Motor neuron (in vitro differentiated cells): ENCODE data around the gene TMEM134. TPM values are rescaled to one million over a fixed set of nuclear protein-coding genes. Genes with fewer than 3 reads are reported as not detected.

Experiments
- ATAC-seq, 8 experiments: fragments of 200-7000 bp; cut with Tn5 transposase; replicated peaks in 6 of 8; 2 replicates each; pipeline ENCODE4 v1.8.0; 2021; ENCODE audit warnings: mild to moderate bottlenecking in 8 of 8, moderate library complexity in 8 of 8
- H3K27ac ChIP-seq, 2 donors: fragments of 250-450 bp; sonication (Bioruptor Pico); 2 replicates each; pipeline ENCODE4 v1.9.0; 2021; ENCODE audit warnings: antibody characterized with exemption in 2 of 2, mild to moderate bottlenecking in 2 of 2, moderate library complexity in 1 of 2
- H3K4me1 ChIP-seq, 2 donors: fragments of 250-450 bp; sonication (Bioruptor Pico); replicated peaks in 1 of 2; 2 replicates each; pipeline ENCODE4 v1.6.1; 2021; ENCODE audit warnings: antibody characterized with exemption in 2 of 2, mild to moderate bottlenecking in 2 of 2, moderate library complexity in 1 of 2
- H3K4me3 ChIP-seq, 5 donors: fragments of 250-450 bp; sonication (Bioruptor Pico); 2 replicates each; pipeline ENCODE4 v1.9.0; 2021; ENCODE audit warnings: antibody characterized with exemption in 5 of 5, mild to moderate bottlenecking in 5 of 5, moderate library complexity in 4 of 5
- WGBS, 10 experiments: fragments of 450-650 bp; shearing (Covaris generic); methylation state at CpG; one replicate each; pipeline ENCODE4 v1.0.0; 2022; 5-methylcytosine and 5-hydroxymethylcytosine counted together
- in situ Hi-C, 9 experiments: fragments of 400-800 bp; cut with MboI; loops; one replicate each; pipeline ENCODE4 v1.15.0; 2021; ENCODE audit warnings: low sequenced_read_pairs in 9 of 9, low pct_unique_long_range_greater_than_20kb in 2 of 9; ENCODE audit not compliant: unreplicated experiment in 9 of 9
- total RNA-seq, 8 experiments: library from RNA; unstranded; fragments of 300-600 nt; gene quantifications; 2 replicates each; pipeline versions ENCODE4 v1.2.3 to v1.2.4, GENCODE V29; 2022

The TMEM134 gene
- total RNA-seq, 8 experiments from 2014 or later, result 9.9 to 30.6 (median 17.2) TPM

DNA sequence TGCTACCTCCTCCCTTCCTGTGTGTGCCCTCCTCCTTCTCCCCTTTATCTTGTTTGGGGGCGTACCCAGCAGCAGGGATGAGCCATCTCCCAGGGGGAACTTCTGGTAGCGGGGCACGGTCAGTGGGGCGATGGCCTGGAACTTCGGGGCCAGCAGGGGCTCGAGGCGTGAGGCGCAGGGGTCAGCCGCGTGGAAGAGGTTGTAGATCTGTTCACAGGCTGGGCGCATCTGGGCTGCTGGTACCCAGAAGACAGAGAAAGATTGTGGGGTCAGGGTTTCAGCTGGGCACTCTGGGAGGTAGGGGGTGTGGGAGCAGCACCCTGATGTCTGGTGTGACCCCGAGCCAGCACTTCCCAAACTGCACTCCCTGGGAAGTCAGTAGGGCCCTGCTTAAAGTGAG, 27.1 kb upstream of the TMEM134 start:
- in situ Hi-C loops, result loop anchor here in 1 of 9 experiments (25.0 kb wide), 1 partner anchor 109 kb away; the partner anchor contains the start of gene RAD9A
- Histone ChIP-seq H3K4me1 (no peaks in the 10 kb centered on the region), H3K4me3 (no peak overlapping the region), H3K27ac (no peak overlapping the region)
- ATAC-seq, result no peak
- 80 to 100% (median 90%) methylated on average over 1 to 6 of the region's 12 CpGs; no CpG with 5 or more reads in 7 of the 10 experiments for WGBS, 10 experiments

DNA sequence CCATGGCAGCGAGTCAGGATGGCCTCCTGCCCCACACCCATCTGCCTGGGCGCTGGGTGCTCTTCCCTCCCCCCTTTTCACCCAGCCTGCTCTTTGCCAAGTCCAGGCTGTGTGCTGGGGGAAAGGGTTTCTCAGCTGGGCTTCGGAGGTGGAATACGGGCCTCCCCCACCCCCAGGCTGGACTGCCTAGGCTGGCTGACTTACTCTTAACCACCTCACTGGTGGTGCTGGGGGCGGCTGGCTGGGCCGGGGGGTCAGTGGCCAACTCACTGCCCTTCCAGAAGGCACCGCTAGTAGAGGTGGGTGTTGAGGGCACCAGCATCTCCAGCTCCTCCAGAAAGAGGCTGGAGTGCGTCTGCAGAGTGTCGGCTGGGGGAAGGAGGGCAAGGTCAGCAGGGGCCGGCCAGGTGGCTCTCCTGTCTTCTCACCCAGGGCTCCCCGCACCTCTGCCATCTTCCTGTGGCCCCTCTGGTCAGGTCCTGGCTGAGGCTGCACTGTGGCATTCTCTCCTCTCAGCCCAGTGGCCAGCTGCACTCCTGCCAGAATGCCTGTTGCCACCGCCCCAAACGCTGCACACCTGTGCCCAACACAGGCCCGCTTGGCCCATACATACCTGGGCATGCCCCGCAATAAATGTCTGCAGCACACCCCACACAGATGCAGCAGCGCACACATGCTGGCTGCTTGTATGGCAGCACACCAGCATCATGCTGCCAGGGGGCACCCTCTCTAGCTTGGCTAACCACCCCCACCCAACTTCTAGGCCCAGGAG, 26.4 kb upstream of the TMEM134 start:
- in situ Hi-C loops, result loop anchor here in 1 of 9 experiments (25.0 kb wide), 1 partner anchor 108 kb away; the partner anchor contains the start of gene RAD9A
- Histone ChIP-seq H3K4me3 (no peak overlapping the region), H3K27ac (no peak overlapping the region), H3K4me1 (no peaks in the 10 kb centered on the region)
- 95 to 100% (median 97%) methylated on average over 1 to 11 of the region's 16 CpGs; no CpG with 5 or more reads in 5 of the 10 experiments for WGBS, 10 experiments
- no peak for ATAC-seq

DNA sequence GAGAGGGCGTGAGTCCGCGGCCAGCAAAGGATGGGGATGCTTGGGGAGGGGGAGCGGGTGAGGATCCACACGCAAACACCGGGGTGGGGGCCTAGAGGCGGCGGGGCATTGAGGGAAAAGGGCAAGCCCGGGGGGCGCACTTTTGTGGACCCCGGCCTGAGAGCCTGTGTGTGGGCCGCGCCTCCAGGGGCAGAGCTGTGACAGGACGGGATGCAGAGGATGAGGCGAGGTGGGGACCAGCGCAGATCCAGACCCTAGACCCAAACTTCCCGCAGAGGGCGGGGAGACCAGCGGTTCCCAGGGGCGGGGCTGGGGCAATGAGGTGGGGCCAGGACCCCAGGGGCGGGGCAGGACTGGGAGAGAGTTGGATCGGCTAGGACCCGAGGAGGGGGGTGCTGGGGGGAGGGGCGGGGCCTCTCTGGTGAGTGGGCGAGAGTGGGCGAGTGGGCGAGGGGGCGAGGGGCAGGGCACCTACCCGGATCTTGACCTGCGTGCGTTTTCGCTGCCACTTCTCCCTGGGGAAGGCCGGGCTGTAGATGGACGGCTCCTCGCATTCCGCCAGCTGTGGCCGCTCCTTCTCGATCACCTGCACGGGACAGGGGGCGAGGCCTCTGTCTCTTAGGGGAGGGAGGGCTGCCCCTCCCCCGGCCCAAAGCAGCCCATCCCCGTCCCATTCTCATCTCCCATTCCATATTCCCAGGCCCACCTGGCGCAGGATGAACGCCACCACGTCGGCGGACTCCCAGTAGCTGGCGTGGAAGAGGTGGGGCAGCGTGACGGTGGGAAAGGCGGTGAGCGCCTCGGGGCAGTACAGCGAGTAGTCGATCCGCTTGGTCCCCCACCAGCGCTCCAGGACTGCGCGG, 25.6 kb upstream of the TMEM134 start:
- WGBS, 10 experiments, result 80 to 100% (median 95%) methylated on average over 3 to 7 of the region's 59 CpGs; no CpG with 5 or more reads in 7 of the 10 experiments
- in situ Hi-C loops, result loop anchor here in 1 of 9 experiments (25.0 kb wide), 1 partner anchor 107 kb away; the partner anchor contains the start of gene RAD9A
- Histone ChIP-seq H3K4me3 (no peak overlapping the region), H3K4me1 (no peaks in the 10 kb centered on the region), H3K27ac (no peak overlapping the region)
- ATAC-seq, result no peak

DNA sequence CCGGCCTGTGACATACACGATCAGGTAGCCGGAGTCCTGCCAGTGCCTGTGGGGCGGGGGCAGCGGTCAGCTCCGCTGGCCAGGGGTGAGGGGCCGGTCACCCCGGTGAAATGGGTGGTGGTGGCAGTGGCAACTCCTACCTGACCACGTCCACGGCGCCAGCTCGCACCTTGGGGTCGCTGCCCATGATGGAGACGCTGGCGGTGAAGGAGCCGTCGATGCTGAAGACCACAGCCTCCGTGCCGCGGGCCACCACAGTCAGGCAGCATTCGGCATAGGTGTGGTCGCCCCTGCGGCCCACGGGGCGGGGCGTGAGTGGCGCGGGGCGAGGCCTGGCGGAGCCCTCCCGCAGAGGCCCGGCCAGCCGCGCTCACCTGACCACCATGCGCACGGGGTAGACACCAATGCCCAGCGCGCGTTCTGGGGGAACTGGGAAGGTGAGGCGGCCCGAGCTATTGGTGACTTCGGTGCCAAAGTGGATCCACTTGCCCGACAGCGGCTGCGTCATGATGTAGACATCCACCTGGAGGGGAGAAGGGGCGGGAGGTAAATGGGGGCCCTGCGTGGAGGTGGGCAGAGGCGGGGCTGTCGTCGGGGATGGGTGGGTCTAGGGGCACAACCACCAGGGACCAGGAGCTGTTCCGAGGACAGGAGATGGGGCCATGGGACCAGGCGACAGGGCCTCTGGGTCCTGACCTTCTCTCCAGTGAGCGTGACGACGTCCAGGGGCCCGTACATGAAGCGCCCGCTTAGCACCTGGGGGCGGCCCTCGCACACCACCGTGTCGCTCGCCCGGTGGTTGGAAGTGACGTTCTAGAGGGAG, 24.7 kb upstream of the TMEM134 start:
- Histone ChIP-seq H3K4me1 (no peaks in the 10 kb centered on the region), H3K27ac (no peak overlapping the region), H3K4me3 (no peak overlapping the region)
- WGBS, 10 experiments, result 60 to 100% (median 100%) methylated on average over 1 to 4 of the region's 65 CpGs; no CpG with 5 or more reads in 7 of the 10 experiments
- ATAC-seq, result peak in 1 of 8 experiments; percentile 2
- in situ Hi-C loops, result loop anchor here in 1 of 9 experiments (25.0 kb wide), 1 partner anchor 106 kb away; the partner anchor contains the start of gene RAD9A

DNA sequence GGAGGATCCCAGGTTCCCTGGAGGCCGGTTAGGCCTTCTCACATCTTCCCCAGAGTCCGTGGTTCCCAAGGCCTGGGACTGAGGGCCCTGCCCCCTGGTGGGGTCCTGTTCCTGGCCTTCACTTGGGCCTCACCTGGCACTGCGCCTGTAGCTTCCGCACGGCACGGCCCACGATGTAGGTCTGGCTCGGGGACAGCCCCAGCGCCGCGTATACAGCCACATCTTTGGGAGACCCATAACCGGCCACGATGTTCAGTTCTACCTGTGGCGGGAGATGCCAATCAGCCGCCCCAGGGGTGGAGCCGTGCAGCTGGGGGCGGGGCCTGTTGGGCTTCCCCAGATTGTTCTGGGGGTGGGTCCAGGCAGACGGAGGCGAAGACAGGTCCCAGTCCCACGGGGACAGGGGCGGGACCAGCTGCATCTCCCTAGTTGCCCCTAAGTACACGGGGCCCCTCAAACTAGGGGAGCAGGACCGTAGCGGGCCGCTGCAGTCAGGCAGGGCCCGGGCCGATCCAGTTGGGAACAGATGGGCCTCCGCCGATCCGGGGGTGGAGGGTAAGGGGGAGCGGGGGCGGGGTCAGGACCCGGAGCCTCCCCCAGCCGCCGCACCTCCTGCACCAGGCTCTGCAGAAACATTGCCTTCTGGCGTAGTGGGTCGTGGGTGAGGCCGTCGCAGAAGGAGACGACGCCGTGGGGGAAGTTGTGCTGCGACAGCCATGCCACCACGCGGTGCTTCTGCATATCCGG, 23.9 kb upstream of the TMEM134 start:
- in situ Hi-C loops, result loop anchor here in 1 of 9 experiments (25.0 kb wide), 1 partner anchor 106 kb away; the partner anchor contains the start of gene RAD9A
- Histone ChIP-seq H3K4me1 (no peaks in the 10 kb centered on the region), H3K4me3 (no peak overlapping the region), H3K27ac (no peak overlapping the region)
- WGBS, 10 experiments, result 87 to 100% (median 100%) methylated on average over 1 to 23 of the region's 46 CpGs; no CpG with 5 or more reads in 7 of the 10 experiments
- peak in 4 of 8 experiments; percentile 3 to 10 (median 7) for ATAC-seq

DNA sequence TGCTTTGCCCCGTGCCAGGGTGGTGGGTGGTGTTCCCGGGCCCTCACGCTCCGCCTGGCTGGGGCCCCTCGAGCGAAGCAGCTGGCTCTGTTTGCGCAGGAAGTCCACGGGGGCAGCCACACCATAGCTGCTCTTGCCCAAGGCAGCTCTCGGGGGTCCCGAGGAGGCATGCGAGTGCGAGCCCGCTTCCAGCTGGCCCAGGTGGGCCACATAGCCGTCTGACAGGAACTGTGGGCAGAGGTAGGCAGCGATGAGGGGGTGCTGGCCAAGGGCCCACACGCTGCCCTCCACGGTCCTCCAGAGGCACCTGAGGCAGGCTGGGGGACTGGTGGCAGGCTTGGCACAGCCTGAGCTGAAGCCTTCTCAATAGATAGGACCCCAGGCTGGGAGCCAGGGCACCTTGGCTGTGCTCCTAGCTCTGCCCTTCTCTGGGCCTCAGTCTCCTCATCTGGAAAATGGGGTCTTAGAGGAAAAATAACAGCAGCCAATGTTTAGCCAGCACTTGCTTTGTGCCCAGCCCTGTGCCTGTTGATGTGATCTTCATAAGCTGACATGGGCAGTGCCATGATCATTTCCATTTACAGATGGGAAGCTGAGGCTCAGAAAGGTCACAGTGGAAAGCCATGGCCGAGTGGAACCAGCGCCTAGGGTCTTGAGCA, 23.1 kb upstream of the TMEM134 start:
- H3K27ac ChIP-seq, result no peak overlapping the region
- no peaks in the 10 kb centered on the region for H3K4me1 ChIP-seq
- no peak for ATAC-seq
- WGBS, 10 experiments, result 76 to 90% (median 84%) methylated on average over 2 to 12 of the region's 19 CpGs; no CpG with 5 or more reads in 5 of the 10 experiments
- H3K4me3 ChIP-seq, result no peak overlapping the region
- in situ Hi-C loops, result loop anchor here in 1 of 9 experiments (25.0 kb wide), 1 partner anchor 105 kb away; the partner anchor contains the start of gene RAD9A

DNA sequence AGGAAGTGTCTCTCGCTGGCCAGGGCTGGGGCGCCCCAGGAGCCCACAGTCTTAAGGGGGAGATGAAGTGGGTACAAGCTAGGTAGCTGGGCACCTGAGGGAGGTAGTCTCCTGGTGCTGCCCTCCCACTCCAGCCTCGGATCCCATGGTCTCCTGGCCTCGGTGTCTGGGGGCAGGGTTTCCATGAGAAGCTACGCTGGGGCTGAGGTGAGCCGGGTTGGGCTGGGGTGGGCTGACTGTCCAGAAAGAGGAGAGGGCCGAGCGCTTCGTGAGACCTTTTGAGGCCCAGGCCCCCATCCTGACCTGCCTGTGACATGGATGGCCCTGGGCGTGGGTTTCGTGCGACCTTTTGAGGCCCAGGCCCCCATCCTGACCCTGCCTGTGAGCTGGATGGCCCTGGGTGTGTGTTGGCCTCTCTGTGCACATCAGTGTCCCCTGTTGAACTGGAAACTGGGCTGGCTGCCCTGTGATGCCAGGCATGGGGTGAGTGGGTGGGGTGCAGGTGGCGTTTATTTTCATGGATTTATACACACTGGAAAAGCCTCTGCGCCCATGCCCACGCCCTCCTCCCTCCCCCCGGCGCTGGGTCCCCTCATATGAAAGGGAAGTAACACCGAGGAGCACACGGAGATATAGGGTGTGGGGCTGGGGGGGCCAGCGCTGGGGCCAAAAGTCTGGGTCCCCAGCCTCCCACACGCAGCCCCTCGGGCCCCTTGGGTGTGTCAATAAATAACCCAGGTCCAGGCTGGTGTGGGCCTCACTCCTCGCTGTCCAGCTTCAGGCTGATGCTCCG, 22.4 kb upstream of the TMEM134 start:
- Histone ChIP-seq H3K4me1 (no peaks in the 10 kb centered on the region), H3K27ac (no peak overlapping the region), H3K4me3 (no peak overlapping the region)
- 71 to 92% methylated on average over 4 to 6 of the region's 24 CpGs; no CpG with 5 or more reads in 8 of the 10 experiments for WGBS, 10 experiments
- peak in 2 of 8 experiments; percentile 5 to 8 for ATAC-seq
- in situ Hi-C loops, result loop anchor here in 1 of 9 experiments (25.0 kb wide), 1 partner anchor 104 kb away; the partner anchor contains the start of gene RAD9A

DNA sequence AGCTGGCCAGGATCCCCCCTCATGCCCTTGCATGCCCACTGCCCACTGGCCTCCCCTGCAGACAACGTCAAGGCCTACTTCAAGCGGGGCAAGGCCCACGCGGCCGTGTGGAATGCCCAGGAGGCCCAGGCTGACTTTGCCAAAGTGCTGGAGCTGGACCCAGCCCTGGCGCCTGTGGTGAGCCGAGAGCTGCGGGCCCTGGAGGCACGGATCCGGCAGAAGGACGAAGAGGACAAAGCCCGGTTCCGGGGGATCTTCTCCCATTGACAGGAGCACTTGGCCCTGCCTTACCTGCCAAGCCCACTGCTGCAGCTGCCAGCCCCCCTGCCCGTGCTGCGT, 21.6 kb upstream of the TMEM134 start:
- H3K27ac ChIP-seq, result no peak overlapping the region
- in situ Hi-C loops, result loop anchor here in 1 of 9 experiments (25.0 kb wide), 1 partner anchor 103 kb away; the partner anchor contains the start of gene RAD9A
- WGBS, 10 experiments, result 94 to 100% methylated on average over 4 to 11 of the region's 15 CpGs; no CpG with 5 or more reads in 8 of the 10 experiments
- H3K4me3 ChIP-seq, result no peak overlapping the region
- peak in 2 of 8 experiments; percentile 1 to 3 for ATAC-seq
- no peaks in the 10 kb centered on the region for H3K4me1 ChIP-seq

DNA sequence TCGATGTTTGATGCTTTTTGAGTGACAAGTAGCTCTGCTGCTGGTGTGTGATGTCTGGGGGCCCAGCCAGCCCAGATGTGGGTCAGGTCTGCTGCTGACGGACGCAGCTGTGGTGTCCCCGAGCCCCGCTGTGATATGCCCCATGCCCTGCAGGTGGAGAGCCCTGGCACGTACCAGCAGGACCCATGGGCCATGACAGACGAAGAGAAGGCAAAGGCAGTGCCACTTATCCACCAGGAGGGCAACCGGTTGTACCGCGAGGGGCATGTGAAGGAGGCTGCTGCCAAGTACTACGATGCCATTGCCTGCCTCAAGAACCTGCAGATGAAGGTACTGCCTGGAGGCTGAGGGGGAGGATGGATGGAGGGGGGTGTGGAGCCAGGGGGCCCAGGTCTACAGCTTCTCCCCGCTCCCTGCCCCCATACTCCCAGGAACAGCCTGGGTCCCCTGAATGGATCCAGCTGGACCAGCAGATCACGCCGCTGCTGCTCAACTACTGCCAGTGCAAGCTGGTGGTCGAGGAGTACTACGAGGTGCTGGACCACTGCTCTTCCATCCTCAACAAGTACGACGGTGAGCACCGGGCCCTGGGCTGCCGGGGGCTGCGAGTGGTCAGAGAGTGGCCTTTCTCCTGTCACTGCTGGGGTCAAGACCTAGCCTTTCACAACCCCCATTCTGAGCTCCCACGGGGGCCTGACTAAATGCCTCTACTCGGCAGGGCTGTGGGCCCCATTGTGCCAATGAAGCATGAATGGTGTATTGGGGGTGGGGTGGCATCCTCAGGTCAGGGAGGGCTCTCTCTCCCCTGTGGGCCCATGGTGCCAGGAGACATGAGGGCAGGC, 21.1 kb upstream of the TMEM134 start:
- in situ Hi-C loops, result loop anchor here in 1 of 9 experiments (25.0 kb wide), 1 partner anchor 103 kb away; the partner anchor contains the start of gene RAD9A
- peak in 2 of 8 experiments; percentile 1 to 3 for ATAC-seq
- Histone ChIP-seq H3K4me3 (no peak overlapping the region), H3K27ac (no peak overlapping the region), H3K4me1 (no peaks in the 10 kb centered on the region)
- WGBS, 10 experiments, result 67 to 100% (median 96%) methylated on average over 1 to 7 of the region's 23 CpGs; no CpG with 5 or more reads in 4 of the 10 experiments
